ENCODE measurements around the gene C12orf75.
"Not testable (repeated sequence)": the region's sequence is repeated elsewhere in the genome, so short reads cannot be mapped to it uniquely, and the experiment has no call there.

C12orf75 gene

GRCh38 chr12:105310476-105311085 lies 19.9 kb upstream of the C12orf75 start:
- not testable (repeated sequence) for DNase-seq (ENCODE audit: low spot score)

GRCh38 chr12:105311936-105312335 lies 18.6 kb upstream of the C12orf75 start:
- DNase-seq (ENCODE audit: low spot score), result not testable (repeated sequence)

- not testable (repeated sequence) for DNase-seq (ENCODE audit: low spot score)
Measured at GRCh38 chr12:105313755-105314154, 16.7 kb upstream of the C12orf75 start.

GRCh38 chr12:105315130-105315529 lies 15.4 kb upstream of the C12orf75 start:
- no peak for DNase-seq (ENCODE audit: low spot score)

- DNase-seq (ENCODE audit: low spot score), result no peak
Measured at GRCh38 chr12:105315726-105316125, 14.8 kb upstream of the C12orf75 start.

GRCh38 chr12:105316931-105317852 lies 13.3 kb upstream of the C12orf75 start:
- DNase-seq (ENCODE audit: low spot score), result no peak

- no peak for DNase-seq (ENCODE audit: low spot score)
Measured at GRCh38 chr12:105317942-105318621, 12.4 kb upstream of the C12orf75 start.

- no peak for DNase-seq (ENCODE audit: low spot score)
Measured at GRCh38 chr12:105318651-105319483, 11.6 kb upstream of the C12orf75 start.

GRCh38 chr12:105319691-105320209 lies 10.7 kb upstream of the C12orf75 start:
- no peak for DNase-seq (ENCODE audit: low spot score)

GRCh38 chr12:105321125-105321524 lies 9.4 kb upstream of the C12orf75 start:
- no peak for DNase-seq (ENCODE audit: low spot score)

- no peak for DNase-seq (ENCODE audit: low spot score)
Measured at GRCh38 chr12:105322070-105322469, 8.4 kb upstream of the C12orf75 start.

GRCh38 chr12:105324704-105325103 lies 5.8 kb upstream of the C12orf75 start:
- no peak for DNase-seq (ENCODE audit: low spot score)

- DNase-seq (ENCODE audit: low spot score), result no peak
Measured at GRCh38 chr12:105325117-105325516, 5.4 kb upstream of the C12orf75 start.

GRCh38 chr12:105329926-105330282 lies 587 bp upstream of the C12orf75 start:
- no peak for DNase-seq (ENCODE audit: low spot score)

- DNase-seq (ENCODE audit: low spot score), result peak; percentile 40
Measured at GRCh38 chr12:105330931-105331804, 677 bp downstream of the C12orf75 start.

GRCh38 chr12:105331805-105332251 lies 1.3 kb downstream of the C12orf75 start:
- peak; percentile 12 for DNase-seq (ENCODE audit: low spot score)

- not testable (repeated sequence) for DNase-seq (ENCODE audit: low spot score)
Measured at GRCh38 chr12:105332286-105332685, 1.8 kb downstream of the C12orf75 start.

- DNase-seq (ENCODE audit: low spot score), result no peak
Measured at GRCh38 chr12:105332925-105333324, 2.4 kb downstream of the C12orf75 start.

- DNase-seq (ENCODE audit: low spot score), result no peak
Measured at GRCh38 chr12:105334001-105334400, 3.5 kb downstream of the C12orf75 start.

GRCh38 chr12:105334582-105334981 lies 4.1 kb downstream of the C12orf75 start:
- DNase-seq (ENCODE audit: low spot score), result no peak

GRCh38 chr12:105335856-105336255 lies 5.4 kb downstream of the C12orf75 start:
- no peak for DNase-seq (ENCODE audit: low spot score)
